Colonic mucosa (tissue), 4 donors: ENCODE results near the gene COBL. TPM values are rescaled to one million over a fixed set of nuclear protein-coding genes. Genes with fewer than 3 reads are reported as not detected.
A peak's percentile ranks its signal among the peaks of the same experiment; 100 is the strongest.

Source experiments
- DNase-seq: peaks from one replicate; pipeline ENCODE4 v3.0.0-alpha.2; 2020
- H3K27ac ChIP-seq: fragments of 200-600 bp; one replicate; pipeline ENCODE4 v1.8.0; 2021
- H3K27me3 ChIP-seq: fragments of 200-600 bp; one replicate; pipeline ENCODE4 v1.8.0; 2021
- H3K36me3 ChIP-seq: fragments of 200-600 bp; one replicate; pipeline ENCODE4 v1.8.0; 2021
- H3K4me1 ChIP-seq: fragments of 200-600 bp; one replicate; pipeline ENCODE4 v1.8.0; 2021; ENCODE audit warnings: mild to moderate bottlenecking
- H3K4me3 ChIP-seq: fragments of 200-600 bp; one replicate; pipeline ENCODE4 v1.8.0; 2021
- H3K9ac ChIP-seq, 2 donors: one replicate each; pipeline ENCODE4 v1.7.0; 2013; ENCODE audit warnings: control low read depth in 2 of 2, low read depth in 2 of 2, low read length in 2 of 2
- H3K9me3 ChIP-seq: fragments of 200-600 bp; one replicate; pipeline ENCODE4 v1.8.0; 2021
- CTCF ChIP-seq: fragments of 200-600 bp; IDR thresholded peaks from one replicate; pipeline ENCODE4 v1.8.0; 2022; ENCODE audit warnings: antibody characterized with exemption, mild to moderate bottlenecking
- intact Hi-C: fragments of 100-400 bp; cut with DNase I; formaldehyde crosslinking; loops from one replicate; pipeline ENCODE4 v1.14.1; 2022
- total RNA-seq, 2 donors: library from RNA; stranded (reverse); fragmentation: NEBNext Ultra II Directional in 1 of 2; extraction: Animal tissue kit (Norgen Biotek cat#: 25700) in 1 of 2; gene quantifications; one replicate each; pipeline ENCODE4 v1.2.1, GENCODE V29; 2021
- donor health status: healthy.
- donor health status: DM: no; HTN: no; CAD: no.
- donor health status: DM: no; HTN: no; CAD: no.

COBL gene
- total RNA-seq, 2 donors from 2014 or later, result 36.8 to 49.2 TPM

- H3K9me3 ChIP-seq, result no peaks in the 10 kb centered on the region
- H3K4me3 ChIP-seq, result no peak overlapping the region
- DNase-seq, result no peak
- no peak overlapping the region for H3K9ac ChIP-seq
- H3K27me3 ChIP-seq, result no peaks in the 10 kb centered on the region
- no peaks in the 10 kb centered on the region for H3K36me3 ChIP-seq
- no peak for TF ChIP-seq CTCF
- no peak overlapping the region for H3K27ac ChIP-seq
- no peaks in the 10 kb centered on the region for H3K4me1 ChIP-seq
- intact Hi-C loops, result loop anchor here (10.0 kb wide), 2 partner anchors 268 to 588 kb away; no protein-coding TSS in a partner anchor
Observed at GRCh38 chr7:51062222-51062987, 254.2 kb downstream of the COBL start.

DNA sequence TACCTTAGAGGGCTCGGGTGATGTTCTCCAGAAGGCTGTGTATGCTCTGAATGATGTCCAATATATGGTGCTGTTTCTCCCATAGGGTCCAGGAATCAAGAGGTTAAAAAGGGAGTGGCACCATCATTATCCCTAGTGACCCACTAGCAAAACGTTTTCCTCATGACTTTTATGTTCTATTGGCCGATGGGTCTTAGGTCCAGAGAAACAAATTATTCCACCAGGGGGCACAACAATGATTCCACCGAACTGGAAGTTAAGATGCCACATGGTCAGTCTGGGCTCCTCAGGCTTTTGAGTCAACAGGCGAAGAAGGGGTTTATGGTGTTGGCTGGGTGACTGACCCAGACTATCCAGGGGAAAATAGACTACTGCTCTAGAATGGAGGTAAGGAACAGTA, 256.1 kb downstream of the COBL start:
- Histone ChIP-seq H3K36me3 (no peaks in the 10 kb centered on the region), H3K9ac (no peak overlapping the region), H3K9me3 (no peaks in the 10 kb centered on the region), H3K27ac (no peak overlapping the region), H3K4me1 (no peaks in the 10 kb centered on the region), H3K4me3 (no peak overlapping the region), H3K27me3 (no peaks in the 10 kb centered on the region)
- no peak for TF ChIP-seq CTCF
- intact Hi-C loops, result loop anchor here (10.0 kb wide), 2 partner anchors 266 to 586 kb away; no protein-coding TSS in a partner anchor
- DNase-seq, result no peak

GRCh38 chr7:51059504-51060142, 257.0 kb downstream of the COBL start:
- Histone ChIP-seq H3K9ac (no peak overlapping the region), H3K36me3 (no peaks in the 10 kb centered on the region), H3K4me1 (no peaks in the 10 kb centered on the region), H3K27me3 (no peaks in the 10 kb centered on the region), H3K4me3 (no peak overlapping the region), H3K9me3 (no peaks in the 10 kb centered on the region), H3K27ac (no peak overlapping the region)
- TF ChIP-seq CTCF, result no peak
- peak; percentile 28 for DNase-seq
- intact Hi-C loops, result loop anchor here (10.0 kb wide), 2 partner anchors 265 to 585 kb away; no protein-coding TSS in a partner anchor

GRCh38 chr7:51058764-51059163, 257.8 kb downstream of the COBL start:
- Histone ChIP-seq H3K9ac (no peak overlapping the region), H3K4me1 (no peaks in the 10 kb centered on the region), H3K9me3 (no peaks in the 10 kb centered on the region), H3K27ac (no peak overlapping the region), H3K4me3 (no peak overlapping the region), H3K36me3 (no peaks in the 10 kb centered on the region), H3K27me3 (no peaks in the 10 kb centered on the region)
- no peak for DNase-seq
- intact Hi-C loops, result no loop called here
- TF ChIP-seq CTCF, result no peak

DNA sequence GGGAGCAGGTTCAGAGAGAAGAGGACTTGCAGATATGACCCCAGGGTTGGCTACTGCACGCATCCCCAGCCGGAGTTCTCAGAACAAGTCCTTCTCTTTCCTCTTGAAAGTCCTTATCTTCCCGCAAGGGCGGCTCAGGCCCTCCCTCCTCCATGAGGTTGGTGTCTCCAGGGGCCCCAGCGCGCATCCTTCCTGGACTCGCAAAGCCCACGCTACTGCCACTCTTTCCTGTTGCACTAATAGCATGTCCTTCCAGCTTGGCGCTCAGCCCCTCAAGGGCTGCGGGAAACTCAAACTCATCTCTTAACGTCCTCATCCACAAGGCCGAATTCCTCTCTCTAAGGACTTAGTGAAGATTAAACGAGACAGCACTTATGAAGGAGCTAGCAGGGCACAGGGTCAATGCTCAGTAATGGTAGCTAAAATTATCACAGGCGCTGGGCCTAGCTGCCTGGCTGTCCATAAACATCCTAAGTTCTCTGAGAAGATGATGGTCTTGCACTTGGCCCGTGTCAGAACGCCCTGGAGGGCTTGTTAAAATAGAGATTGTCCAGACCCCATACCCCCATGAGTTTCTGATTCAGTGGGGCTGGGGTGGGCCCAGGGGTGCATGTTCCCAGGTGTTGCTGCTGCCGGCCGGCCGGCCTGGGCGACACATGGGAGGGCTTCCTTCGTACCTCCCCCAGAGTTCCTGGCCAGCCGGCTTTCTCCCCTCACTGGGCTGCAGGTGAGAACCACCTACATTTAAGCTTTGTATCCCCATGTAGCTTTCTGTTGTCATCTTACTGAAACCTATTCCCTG, 261.4 kb downstream of the COBL start:
- TF ChIP-seq CTCF, result no peak
- Histone ChIP-seq H3K27ac (no peak overlapping the region), H3K9ac (no peak overlapping the region), H3K4me1 (no peaks in the 10 kb centered on the region), H3K9me3 (no peaks in the 10 kb centered on the region), H3K4me3 (no peak overlapping the region), H3K36me3 (no peaks in the 10 kb centered on the region), H3K27me3 (no peaks in the 10 kb centered on the region)
- intact Hi-C loops, result no loop called here
- DNase-seq, result no peak
